NCI-H2227 (cell line): ENCODE measurements around the gene DENND6A.
"Not testable (repeated sequence)": the region's sequence is repeated elsewhere in the genome, so short reads cannot be mapped to it uniquely, and the experiment has no call there.

Experiments
- DNase-seq: peaks from one replicate; lab custom pipeline; 2025; ENCODE audit not compliant: unreplicated experiment; lab: John Stamatoyannopoulos, UW

The DENND6A gene

DNA sequence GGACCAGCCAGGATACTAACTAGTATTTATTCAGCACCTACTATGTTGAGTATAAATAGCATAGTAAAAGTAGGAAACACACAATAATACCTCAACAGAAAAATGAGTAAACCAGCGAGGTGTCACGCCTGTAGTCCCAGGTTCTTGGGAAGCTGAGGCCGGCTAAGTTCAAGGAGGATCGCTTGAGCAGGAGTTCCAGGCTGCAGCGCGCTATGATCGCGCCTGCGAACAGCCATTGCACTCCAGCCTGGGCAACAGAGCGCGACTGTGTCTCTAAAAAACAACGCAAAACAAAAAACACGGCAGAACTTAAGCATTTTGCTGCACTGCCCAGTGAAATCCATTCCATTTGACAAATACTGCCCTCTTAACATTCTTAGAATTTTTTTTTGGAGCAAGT, 1.3 kb upstream of the DENND6A start:
- DNase-seq: no peak

DNA sequence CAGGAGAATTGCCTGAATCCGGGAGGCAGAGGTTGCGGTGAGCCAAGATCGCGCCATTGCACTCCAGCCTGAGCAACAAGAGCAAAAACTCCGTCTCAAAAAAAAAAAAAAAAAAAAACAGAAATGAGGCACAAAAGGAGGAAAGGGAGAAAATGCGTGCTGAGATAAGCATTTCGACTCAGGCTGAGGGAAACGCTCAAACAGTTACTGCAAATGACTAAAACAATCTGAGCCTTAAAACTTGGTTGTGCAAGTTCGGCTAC, 813 bp downstream of the DENND6A start:
- DNase-seq: not testable (repeated sequence)

DNA sequence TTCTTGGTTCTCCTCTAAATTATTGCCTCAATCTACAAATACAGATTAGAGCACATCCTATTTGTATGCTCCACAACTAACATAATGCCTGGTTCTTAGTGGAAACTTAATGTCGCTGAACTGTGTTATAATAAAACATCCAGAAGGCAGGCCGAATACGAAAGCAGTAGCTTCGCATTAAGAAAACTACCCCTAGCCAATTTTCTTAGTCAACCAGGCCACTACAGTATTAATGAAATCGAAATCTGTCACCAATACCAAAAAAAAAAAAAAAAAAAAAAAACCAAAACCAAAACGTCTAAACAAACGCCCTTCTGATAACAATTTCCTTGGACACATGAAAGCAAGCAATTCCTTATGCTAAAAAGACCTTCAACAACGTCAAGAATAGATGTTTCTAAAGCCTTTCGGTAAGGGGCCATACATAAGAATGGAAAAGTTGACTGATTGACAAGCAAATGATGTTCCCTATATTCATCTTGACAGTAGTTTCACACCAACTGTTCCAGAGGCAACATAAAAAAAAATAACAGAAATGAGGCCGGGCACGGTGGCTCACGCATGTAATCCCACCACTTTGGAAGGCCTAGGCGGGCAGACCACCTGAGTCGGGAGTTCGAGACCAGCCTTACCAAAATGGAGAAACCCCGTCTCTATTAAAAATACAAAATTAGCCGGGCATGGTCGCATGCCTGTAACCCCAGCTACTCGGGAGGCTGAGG, 1.3 kb downstream of the DENND6A start:
- peak; percentile 7 for DNase-seq

DNA sequence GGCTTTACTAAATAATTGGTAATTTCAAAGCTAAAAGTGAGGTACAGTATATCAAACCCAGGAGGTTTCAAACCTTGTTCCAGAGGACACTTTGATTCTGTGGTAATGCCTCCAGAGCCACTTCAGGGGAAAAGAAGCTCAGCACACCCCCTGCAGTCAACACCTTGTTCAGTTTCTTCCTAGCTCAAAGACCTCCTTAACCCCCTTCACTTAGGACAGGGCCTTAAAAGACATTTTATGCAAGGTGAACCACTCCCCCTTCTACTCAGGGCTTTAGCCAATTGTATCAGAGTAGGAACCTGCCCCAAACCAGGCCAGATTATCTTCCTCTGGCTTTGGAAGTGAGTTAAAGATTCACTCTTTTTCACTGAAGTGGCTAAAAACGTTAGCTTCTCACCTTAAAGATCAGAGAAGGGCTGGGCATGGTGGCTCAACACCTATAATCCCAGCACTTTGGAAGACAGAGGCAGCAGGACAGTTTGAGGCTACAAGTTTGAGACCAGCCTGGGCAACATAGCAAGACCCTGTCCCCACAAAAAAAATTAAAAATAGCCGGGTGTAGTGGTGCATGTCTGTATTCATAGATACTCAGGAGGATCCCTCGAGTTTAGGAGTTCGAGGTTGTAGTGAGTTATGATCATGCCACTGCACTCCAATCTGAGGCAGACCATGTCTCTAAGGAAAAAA, 3.4 kb downstream of the DENND6A start:
- no peak for DNase-seq

DNA sequence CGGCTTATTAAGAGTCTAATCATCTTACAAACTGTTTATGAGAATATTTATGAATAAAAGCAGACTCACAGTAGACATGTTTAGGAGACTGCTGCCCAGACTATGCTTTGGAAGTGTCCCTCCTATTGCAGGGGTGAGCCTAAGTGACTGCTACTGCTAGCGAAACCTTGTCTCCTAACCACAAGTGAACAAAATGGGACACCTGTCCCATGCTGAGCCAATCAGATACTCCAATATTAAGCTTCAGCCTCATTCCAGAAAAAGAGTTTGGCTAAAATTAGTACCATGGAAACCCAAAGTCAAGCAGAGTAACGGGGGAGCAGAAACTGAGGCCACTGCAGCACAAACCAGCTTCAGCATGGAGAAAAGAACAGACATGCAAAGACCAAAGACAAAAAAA, 4.6 kb downstream of the DENND6A start:
- no peak for DNase-seq

DNA sequence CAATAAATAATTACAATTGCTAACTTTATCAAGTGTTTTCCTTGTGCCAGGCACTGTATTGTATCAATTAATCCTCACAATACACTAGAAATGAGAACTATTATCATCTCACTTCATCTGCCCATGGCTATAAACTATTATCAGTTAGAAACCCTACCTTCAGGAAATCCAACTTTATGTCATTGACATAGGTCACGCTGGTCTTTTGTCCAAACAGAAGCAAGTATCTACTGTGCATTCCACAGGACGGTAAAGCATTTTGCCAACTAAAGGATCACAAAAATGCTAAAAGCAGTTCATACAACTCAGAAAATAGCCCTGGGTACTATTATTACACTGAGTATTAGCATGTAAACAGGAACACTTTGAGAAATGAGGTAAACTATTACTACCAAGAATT, 9.6 kb downstream of the DENND6A start:
- no peak for DNase-seq

DNA sequence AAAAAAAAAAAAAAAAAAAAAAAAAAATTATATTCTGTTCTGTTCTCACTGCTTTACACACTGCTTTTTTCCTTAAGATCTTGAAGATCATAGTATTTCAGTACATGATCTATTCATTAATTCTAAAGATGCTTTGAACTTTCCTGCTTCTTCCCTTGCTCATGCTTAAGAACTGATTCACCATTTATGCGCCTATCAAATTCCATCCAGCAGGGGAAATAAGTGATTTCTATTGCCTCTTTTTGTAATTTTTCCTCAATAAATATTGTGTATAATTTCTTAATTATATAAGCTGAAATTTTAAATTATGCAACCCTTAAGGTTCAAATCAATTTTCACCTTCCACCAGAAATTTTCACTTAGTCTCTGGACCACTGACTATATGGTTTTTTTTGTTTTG, 10.6 kb downstream of the DENND6A start:
- DNase-seq: no peak

DNA sequence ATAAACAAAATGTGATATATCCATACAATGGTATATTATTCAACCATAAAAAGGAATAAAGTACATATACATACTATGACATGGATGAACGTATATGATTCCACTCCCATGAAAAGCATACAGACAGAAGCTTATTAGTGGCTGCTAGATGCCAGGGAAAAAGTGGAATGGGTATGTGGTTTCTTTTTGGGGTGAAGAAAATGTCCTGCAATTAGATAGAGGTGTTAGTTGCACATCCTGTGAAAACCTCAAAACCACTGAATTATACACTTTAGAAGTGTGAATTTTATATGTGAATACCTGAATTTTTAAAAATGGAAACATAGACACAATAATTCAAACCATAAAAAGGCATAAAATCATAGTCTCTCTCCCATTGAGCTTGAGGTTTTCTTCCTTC, 11.2 kb downstream of the DENND6A start:
- DNase-seq: no peak

DNA sequence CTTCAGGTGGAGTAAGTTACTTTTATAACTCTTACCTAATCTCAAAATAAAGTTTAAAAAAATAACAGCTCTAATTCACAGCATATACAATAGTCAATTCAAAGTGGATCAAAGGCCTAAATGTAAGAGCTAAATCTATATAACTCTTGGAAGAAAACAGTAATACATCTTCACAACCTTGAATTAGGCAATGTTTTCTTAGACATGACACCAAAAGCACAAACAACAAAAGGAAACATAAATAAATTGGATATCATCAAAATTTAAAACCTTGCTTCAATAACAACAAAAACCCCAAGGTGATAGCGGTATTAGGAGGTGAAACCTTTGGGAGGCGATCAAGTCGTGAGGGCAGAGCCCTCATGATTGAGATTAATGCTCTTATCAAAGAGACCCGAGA, 12.8 kb downstream of the DENND6A start:
- no peak for DNase-seq

DNA sequence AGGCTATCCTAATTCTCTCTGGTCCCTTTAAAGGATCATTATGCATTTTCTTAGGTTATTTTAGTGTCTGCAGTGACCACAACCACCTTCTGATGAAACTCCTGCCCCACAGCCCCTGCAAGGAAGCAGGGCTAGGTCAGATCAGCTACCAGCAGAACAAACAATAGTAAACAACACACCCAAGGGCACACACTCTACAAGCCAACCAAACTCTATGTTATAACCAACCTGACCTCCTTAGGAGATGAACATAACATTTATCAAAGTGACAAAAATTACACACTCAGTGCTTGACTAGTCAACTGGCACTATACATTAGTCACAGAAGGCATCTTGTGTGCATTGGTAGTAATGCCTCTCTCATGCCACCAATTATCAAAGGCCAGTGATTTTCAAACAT, 17.3 kb downstream of the DENND6A start:
- peak; percentile 35 for DNase-seq

DNA sequence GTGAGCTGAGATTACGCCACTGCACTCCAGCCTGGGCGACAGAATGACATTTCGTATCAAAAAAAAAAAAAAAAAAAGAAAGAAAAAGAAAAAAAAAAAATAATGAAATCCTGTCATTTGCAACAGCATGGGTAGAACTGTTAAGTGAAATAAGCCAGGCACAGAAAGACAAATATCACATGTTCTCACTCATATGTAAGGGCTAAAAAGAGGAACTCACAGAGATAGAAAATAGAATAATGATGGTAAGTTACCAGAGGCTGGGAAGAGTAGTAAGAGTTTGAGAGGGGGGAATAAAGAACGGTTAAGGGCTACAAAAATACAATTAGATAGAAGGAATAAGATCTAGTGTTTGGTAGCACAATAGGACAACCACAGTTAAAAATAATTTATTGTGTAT, 19.7 kb downstream of the DENND6A start:
- DNase-seq: no peak

DNA sequence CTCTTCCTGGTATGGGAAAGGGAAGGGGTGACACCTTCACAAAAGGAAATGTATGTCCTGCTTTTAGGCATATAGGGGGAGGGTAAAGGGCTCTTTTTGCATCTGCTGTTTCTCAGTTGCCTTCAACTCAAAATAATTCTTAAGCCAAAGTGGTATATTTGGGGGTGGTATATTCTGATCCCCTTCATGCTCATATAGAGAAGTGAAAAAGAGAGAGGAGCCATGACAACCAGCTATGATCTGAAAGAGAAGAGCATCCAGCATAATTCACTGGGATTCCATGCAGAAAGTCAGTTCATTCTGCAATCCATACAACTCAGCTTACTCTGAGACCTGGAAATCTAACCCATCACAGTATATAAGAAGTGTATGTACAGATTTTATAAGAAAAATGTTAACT, 22.3 kb downstream of the DENND6A start:
- DNase-seq: no peak

DNA sequence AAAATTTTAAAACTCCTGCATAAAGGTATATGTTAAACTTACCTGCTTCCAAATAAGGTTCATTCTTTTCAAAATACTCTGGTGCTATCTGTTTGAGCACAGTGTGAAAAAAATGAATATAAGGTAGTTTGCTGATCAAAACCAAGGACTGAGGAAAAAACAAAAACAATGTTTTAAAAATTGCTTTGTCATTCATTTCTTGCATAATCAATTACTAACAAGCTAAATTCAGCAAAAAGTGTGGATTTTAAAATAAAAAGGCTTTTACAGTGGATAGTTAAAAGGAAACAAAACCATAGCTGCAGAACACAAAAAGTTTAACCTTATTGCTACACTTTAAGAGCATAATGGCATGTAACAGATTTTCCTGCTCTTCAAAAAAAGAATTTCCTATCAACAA, 31.5 kb downstream of the DENND6A start:
- DNase-seq: no peak

DNA sequence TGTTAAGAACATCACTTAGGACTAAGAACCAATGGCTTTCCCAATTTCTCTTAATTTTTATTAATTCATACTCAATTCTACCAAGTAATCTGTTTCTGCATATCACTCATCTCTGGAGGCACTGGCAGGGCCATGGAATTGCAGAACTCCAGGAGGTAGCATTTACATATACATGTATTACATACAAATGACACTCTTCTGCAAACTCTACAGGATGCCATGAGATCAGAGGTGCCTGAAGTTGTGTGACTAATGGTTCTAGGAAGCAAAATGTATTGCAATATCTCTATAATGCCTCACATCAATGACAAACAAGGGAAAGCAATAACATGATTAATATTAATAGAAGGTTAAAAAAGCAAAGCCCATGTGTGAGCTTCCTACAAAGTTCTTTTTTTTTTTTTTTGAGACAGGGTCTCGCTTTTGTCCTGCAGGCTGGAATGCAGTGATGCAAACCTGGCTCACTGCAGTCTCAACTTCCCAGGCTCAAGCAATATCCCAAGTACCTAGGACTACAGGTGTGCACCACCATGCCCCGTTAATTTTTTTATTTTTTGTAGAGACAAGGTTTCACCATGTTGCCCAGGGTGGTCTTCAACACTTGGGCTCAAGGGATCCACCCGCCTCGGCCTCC, 33.0 kb downstream of the DENND6A start:
- no peak for DNase-seq

DNA sequence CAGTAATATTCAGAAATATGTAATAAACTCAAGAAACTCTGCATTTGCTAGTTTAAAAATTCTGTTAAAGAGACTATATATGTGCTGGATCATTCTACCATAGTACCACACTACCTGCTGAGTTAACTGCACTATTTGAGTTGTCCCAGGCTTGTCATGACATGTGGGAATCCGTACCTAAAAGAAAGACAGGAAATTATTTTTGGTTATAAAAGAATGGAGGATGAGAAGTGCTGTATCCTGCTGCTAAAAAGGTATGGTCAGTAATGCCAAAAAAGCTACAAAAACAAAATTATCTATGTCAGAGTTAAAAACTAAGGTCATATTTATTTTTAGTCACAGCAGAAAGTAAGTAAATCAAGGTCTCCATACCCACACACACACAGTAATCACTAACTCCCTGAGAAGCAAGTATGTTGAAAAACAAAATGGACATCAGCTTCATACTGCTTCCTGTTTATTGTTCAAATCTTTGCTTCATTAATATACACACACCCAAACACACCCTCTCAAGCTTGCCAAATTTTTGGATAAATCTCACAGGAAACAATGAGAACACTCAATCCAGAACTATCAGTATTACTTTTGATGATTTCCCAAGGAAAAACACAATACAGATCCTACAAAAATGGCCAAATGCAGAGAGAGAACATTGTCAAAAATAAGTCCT, 33.7 kb downstream of the DENND6A start:
- DNase-seq: no peak

DNA sequence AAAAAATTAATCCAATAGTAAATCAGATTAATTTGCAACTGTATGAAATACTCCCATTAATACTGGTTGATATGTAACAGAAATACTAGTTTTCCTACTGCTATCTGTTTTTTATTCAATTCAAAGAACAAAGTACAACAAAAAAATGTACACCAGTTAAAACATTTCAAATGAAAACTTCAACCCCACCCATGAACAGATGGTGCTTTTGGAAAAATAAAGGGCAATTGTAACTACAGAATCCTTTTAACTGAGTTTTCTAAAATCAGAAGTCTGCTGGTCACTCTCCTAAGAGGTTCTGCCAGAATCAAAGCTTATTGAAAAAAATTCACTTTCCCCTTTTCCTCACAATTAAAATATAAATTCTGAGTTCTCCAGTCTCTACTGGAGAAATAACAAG, 34.3 kb downstream of the DENND6A start:
- DNase-seq: no peak

DNA sequence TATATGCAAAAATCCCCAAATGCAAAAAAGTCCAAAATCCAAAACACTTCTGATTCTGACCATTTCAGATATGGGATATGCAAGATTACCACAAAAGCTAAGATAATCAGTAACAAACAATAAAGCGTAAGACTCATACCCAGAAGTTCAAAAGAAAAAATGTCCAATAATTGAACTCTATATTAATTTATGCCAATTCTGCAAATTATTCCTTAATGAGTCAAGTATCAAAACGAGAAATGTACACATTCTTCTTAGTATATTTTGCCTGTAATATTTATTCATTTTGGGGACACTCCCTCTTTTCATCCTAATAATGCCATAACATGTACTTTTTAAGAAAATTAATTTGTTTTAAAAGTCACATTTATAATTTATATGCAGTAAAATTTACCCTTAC, 37.1 kb downstream of the DENND6A start:
- no peak for DNase-seq

DNA sequence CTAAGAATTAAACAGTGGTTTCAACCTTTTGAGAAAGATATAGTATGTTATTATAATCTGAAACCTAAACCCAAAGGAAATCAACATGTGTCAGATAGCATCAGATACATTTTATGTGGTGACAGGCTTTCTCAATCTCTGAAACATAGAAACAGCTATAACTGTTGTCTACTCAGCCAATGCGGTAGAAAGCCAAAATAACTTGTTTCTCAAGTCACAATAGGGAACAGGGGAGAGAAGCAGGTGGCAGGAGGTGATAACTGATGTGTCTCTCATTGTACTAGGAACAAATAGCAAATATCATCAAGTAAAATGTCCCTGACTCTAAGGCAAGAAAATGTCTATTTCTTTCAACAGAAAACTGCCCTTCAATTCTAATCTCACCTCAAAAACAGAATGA, 38.6 kb downstream of the DENND6A start:
- no peak for DNase-seq

DNA sequence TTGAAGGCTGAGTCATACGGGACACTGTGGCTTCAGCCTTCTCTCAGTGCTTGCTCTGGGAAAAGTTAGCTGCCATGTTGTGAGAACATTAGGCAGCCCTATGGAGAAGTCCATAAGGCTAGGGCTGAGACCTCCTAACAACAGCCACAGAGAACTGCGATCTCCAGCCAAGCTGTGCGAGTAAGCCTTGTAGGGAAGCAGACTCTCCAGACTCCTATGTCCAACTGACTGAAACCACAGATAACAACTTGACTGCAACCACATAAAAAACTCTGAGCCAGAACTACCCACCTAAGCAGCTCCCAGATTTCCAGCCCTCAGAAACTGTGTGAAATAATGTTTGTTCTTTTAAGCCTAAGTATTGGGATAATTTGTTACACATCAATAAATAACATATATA, 40.7 kb downstream of the DENND6A start:
- DNase-seq: no peak

DNA sequence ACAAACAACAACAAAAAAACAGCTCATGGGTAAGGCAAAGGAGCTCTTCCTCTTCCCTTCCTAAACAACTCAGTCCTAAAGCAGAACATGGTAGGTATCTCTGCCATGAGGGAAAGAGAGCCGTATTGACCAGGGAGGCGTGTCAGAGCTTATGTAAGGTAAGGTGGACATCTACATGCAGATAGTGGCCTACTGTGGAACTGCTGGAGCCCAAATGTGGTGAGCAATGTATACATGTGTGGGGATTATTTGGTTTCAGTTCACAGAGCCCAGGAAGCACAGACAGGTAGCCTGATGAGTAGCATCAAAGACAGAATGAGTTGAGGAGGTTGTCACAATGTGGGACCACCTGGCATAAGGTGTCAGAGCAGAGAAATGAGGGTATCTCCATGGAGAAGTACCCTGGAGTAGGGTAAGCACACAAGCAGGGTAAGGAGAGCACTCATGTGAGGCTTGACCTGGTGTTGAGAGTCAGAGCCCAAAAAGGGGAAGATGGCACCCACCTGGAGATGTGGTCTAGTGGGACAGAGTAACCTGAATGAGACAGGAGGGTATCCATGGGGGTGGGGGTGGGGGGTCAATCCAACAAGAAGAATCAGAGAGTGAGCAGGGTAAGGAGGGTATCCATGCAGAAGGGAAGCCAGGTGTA, 45.5 kb downstream of the DENND6A start:
- DNase-seq: no peak

DNA sequence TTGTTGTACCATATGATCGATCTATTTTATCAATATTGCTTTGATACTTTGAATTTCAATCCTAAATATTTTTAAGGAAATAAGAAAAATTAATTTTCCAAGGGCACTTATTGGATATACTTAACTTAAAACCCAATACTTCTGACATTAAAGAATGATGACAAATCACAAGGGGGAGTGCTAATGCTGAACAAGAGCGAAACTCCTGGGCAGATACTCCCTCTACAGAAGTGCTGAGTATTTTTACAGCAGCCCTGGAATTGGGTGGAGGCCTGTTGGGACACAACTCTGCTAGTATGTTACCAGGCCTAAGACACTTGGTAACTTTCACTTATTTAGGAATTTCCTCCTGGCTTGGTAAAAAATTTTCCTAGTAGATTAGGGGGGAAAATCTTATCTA, 46.2 kb downstream of the DENND6A start:
- DNase-seq: no peak

DNA sequence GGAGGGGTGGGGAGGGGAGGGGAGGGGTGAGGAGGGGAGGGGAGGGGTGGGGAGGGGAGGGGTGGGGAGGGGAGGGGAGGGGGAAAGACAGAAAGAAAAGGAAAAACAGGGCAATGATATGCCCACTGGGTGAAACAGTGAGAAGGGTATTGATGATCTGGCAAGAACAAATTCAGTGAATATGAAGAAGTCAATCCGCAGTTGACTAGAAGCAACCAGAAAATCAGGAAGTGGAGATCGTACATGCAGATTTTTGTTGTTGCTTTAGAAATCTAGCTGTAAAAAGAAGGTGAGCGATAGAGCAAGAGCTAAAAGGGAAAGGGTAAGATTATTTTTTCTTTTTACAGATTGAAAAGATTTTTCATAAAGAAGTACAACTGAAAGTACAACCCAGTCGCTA, 48.1 kb downstream of the DENND6A start:
- no peak for DNase-seq
